HepG2 (cell line): Measurements from ENCODE around the gene IL1RAPL2. TPM values are rescaled to one million over a fixed set of nuclear protein-coding genes. Genes with fewer than 3 reads are reported as not detected.

ENCODE experiments used
- ATAC-seq: fragments of 200-7000 bp; cut with Tn5 transposase; 3 replicates; pipeline ENCODE4 v1.9.1; 2020; ENCODE audit warnings: mild to moderate bottlenecking, moderate library complexity
- BruUV-seq: library from RNA; stranded (reverse); fragments of 400-500 nt; replicated peaks from 2 replicates; lab custom pipeline; 2021; lab: Mats Ljungman, UMichigan
- CTCF ChIA-PET: fragments of 300-600 bp; formaldehyde crosslinking; extraction: SDS; loops from one replicate; lab custom pipeline; 2021; ENCODE audit warnings: low total read pairs, inconsistent platforms, low intra/inter-chr PET ratio; lab: Yijun Ruan, JAX
- POLR2A ChIA-PET: fragments of 350-600 bp; sonication (Branson Sonifier 250); formaldehyde crosslinking; loops from one replicate; lab custom pipeline; 2020; ENCODE audit warnings: antibody characterized with exemption, inconsistent platforms; lab: Yijun Ruan, JAX
- DNase-seq: peaks from one replicate; pipeline ENCODE4 v3.0.0-alpha.2; 2015; ENCODE audit warnings: low spot score
- FAIRE-seq: peaks from 3 replicates; lab custom pipeline; 2011; peaks lifted over from hg19 to GRCh38; lab: Jason Lieb, UNC
- H2AFZ ChIP-seq: one replicate; pipeline ENCODE4 v1.6.1; 2011; ENCODE audit warnings: low read length, inconsistent platforms
- H3K27ac ChIP-seq: fragments of 300-600 bp; 3 replicates; pipeline ENCODE4 v1.8.0; 2011; ENCODE audit warnings: mixed run types, mild to moderate bottlenecking, mixed read lengths, low read length, inconsistent platforms; ENCODE audit not compliant: insufficient read depth; ENCODE audit errors: extremely low read length
- H3K27me3 ChIP-seq, 2 experiments: fragments of 200-600 bp in 1 of 2; 2 replicates in 1 of 2; 3 replicates in 1 of 2; pipeline versions ENCODE4 v1.6.0 to v1.8.0; 2011; ENCODE audit warnings: low read length in 2 of 2, mild to moderate bottlenecking in 2 of 2, moderate library complexity in 2 of 2, inconsistent platforms in 1 of 2; ENCODE audit not compliant: insufficient read depth in 2 of 2, control insufficient read depth in 1 of 2
- H3K36me3 ChIP-seq, 2 experiments: fragments of 200-600 bp in 1 of 2; replicated peaks in 1 of 2; 2 replicates in 1 of 2; 3 replicates in 1 of 2; pipeline versions ENCODE4 v1.5.1 to v1.8.0; 2011; ENCODE audit warnings: low read length in 2 of 2, inconsistent platforms in 1 of 2; ENCODE audit not compliant: insufficient read depth in 2 of 2, control insufficient read depth in 1 of 2
- H3K4me1 ChIP-seq: 2 replicates; pipeline ENCODE4 v1.5.1; 2012; ENCODE audit warnings: low read length, inconsistent platforms; ENCODE audit not compliant: insufficient read depth
- H3K4me2 ChIP-seq: 2 replicates; pipeline ENCODE4 v1.6.0; 2011; ENCODE audit warnings: low read depth, low read length, inconsistent platforms
- H3K4me3 ChIP-seq, 3 experiments: fragments of 200-600 bp in 1 of 3; sonication (generic), shearing (Covaris generic) in 1 of 3; replicated peaks in 1 of 3; 2 replicates each; pipeline ENCODE4 v1.5.1; 2011 to 2016; ENCODE audit warnings: low read length in 3 of 3, inconsistent platforms in 2 of 3, low read depth in 2 of 3, mild to moderate bottlenecking in 2 of 3, control low read depth in 1 of 3, mixed read lengths in 1 of 3; ENCODE audit not compliant: insufficient read depth in 1 of 3
- H3K79me2 ChIP-seq: one replicate; pipeline ENCODE4 v1.6.1; 2011; ENCODE audit warnings: low read length, inconsistent platforms; ENCODE audit not compliant: insufficient read depth
- H3K9ac ChIP-seq: 2 replicates; pipeline ENCODE4 v1.6.0; 2011; ENCODE audit warnings: mild to moderate bottlenecking, low read depth, low read length, inconsistent platforms; ENCODE audit not compliant: insufficient read depth
- H3K9me3 ChIP-seq: 2 replicates; pipeline ENCODE4 v1.5.1; 2012; ENCODE audit warnings: mild to moderate bottlenecking, low read length
- H4K20me1 ChIP-seq: 2 replicates; pipeline ENCODE4 v1.6.0; 2011; ENCODE audit warnings: inconsistent platforms, mild to moderate bottlenecking, low read length, moderate library complexity; ENCODE audit not compliant: insufficient read depth
- DRAP1 ChIP-seq: IDR thresholded peaks from 2 replicates; pipeline ENCODE4 v1.6.1; 2016; ENCODE audit warnings: missing genetic modification reagents, missing compliant biosample characterization
- FOXJ3 ChIP-seq: sonication (generic); formaldehyde crosslinking; IDR thresholded peaks from 2 replicates; pipeline ENCODE4 v1.4.0; 2020; ENCODE audit warnings: missing genetic modification reagents, mild to moderate bottlenecking, borderline replicate concordance
- GTF3A ChIP-seq: sonication (generic); formaldehyde crosslinking; conservative IDR thresholded peaks from 2 replicates; pipeline ENCODE4 v1.4.0; 2020; ENCODE audit warnings: mild to moderate bottlenecking, missing genetic modification reagents
- HOMEZ ChIP-seq: IDR thresholded peaks from 2 replicates; pipeline ENCODE4 v1.6.1; 2016; ENCODE audit warnings: low read depth
- MAZ ChIP-seq, 2 experiments: sonication (generic) in 1 of 2; formaldehyde crosslinking in 1 of 2; IDR thresholded peaks; 2 replicates each; pipeline versions ENCODE4 v1.5.0 to v1.6.1; 2012 to 2020; ENCODE audit warnings: low read depth in 2 of 2, mild to moderate bottlenecking in 2 of 2, borderline replicate concordance in 1 of 2, improper control_type of control experiment in 1 of 2, low read length in 1 of 2, missing genetic modification reagents in 1 of 2, moderate library complexity in 1 of 2
- MEF2D ChIP-seq: sonication (generic); formaldehyde crosslinking; IDR thresholded peaks from 2 replicates; pipeline ENCODE4 v1.5.1; 2020; ENCODE audit warnings: mild to moderate bottlenecking, missing genetic modification reagents
- NCOR1 ChIP-seq: fragments of 200-600 bp; sonication (generic); IDR thresholded peaks from 2 replicates; pipeline ENCODE4 v1.7.0; 2017; ENCODE audit warnings: antibody characterized with exemption, low read length, borderline replicate concordance
- THAP8 ChIP-seq: sonication (generic); formaldehyde crosslinking; IDR thresholded peaks from 2 replicates; pipeline ENCODE4 v1.5.1; 2020; ENCODE audit warnings: missing genetic modification reagents, mild to moderate bottlenecking, borderline replicate concordance
- ZBTB14 ChIP-seq: sonication (generic); formaldehyde crosslinking; IDR thresholded peaks from 2 replicates; pipeline ENCODE4 v1.4.0; 2020; ENCODE audit warnings: missing genetic modification reagents
- ZNF30 ChIP-seq: sonication (generic); formaldehyde crosslinking; IDR thresholded peaks from 2 replicates; pipeline ENCODE4 v1.5.0; 2020; ENCODE audit warnings: mild to moderate bottlenecking, missing genetic modification reagents
- ZNF891 ChIP-seq: sonication (generic); formaldehyde crosslinking; IDR thresholded peaks from 2 replicates; pipeline ENCODE4 v1.5.0; 2020; ENCODE audit warnings: mild to moderate bottlenecking, missing genetic modification reagents
- ZUFSP ChIP-seq: sonication (generic); formaldehyde crosslinking; IDR thresholded peaks from 2 replicates; pipeline ENCODE4 v1.9.0; 2021; ENCODE audit warnings: missing genetic modification reagents, mild to moderate bottlenecking, borderline replicate concordance
- in situ Hi-C: cut with HindIII; loops from 2 replicates; pipeline ENCODE4 v1.10.0; 2017; ENCODE audit warnings: low pct_unique_long_range_greater_than_20kb; ENCODE audit not compliant: extremely low pct_ligation_motif_present
- intact Hi-C: fragments of 100-400 bp; cut with micrococcal nuclease; formaldehyde crosslinking; loops from one replicate; pipeline ENCODE4 v1.10.0; 2022; ENCODE audit not compliant: unreplicated experiment
- polyA plus RNA-seq, 8 experiments: library from polyadenylated mRNA; depleted of rRNA in 3 of 8; stranded (reverse) in 7 of 8; unstranded in 1 of 8; fragments of >200 nt; fragmentation: Illumina TruSeq in 4 of 8; extraction: Trizol in 4 of 8; gene quantifications; 2 replicates each; pipeline versions ENCODE4 v1.2.1 to v1.2.3, GENCODE V29; 2011 to 2016; ENCODE audit warnings: low read depth in 4 of 8, missing spikeins in 1 of 8, mixed read lengths in 1 of 8; ENCODE audit not compliant: insufficient read depth in 1 of 8
- total RNA-seq, 5 experiments: library from RNA; depleted of rRNA; stranded (reverse); fragments of >200 nt; fragmentation: Illumina TruSeq; extraction: Trizol; gene quantifications; 2 replicates each; pipeline ENCODE4 v1.2.3, GENCODE V29; 2016; ENCODE audit warnings: low read depth in 1 of 5

IL1RAPL2 gene
- total and polyA plus RNA-seq, 2 of the 13 experiments (the other 11 are each of a cell fraction or from before 2014, with no cell fraction given): not detected

- Histone ChIP-seq H4K20me1 (no peaks in the 10 kb centered on the region), H3K36me3 (no peaks in the 10 kb centered on the region), H3K27me3 (no peaks in the 10 kb centered on the region), H3K4me3 (no peak overlapping the region), H3K4me1 (no peaks in the 10 kb centered on the region), H3K27ac (no peak overlapping the region), H3K4me2 (no peak overlapping the region), H2AFZ (no peak overlapping the region), H3K79me2 (no peaks in the 10 kb centered on the region), H3K9me3 (no peaks in the 10 kb centered on the region), H3K9ac (no peak overlapping the region)
- intact Hi-C loops (no loop called here), in situ Hi-C loops (no loop called here)
- BruUV-seq: no TSS peak
- DNase-seq: no peak
- TF ChIP-seq DRAP1 (CRISPR knock-in tag): no peak
- CTCF ChIA-PET: no interaction called here
- no peak for FAIRE-seq
- ATAC-seq: no peak
- POLR2A ChIA-PET: no interaction called here
Measured at GRCh38 chrX:105126201-105126600, 560.2 kb downstream of the IL1RAPL2 start.

GRCh38 chrX:105134273-105134672, 568.3 kb downstream of the IL1RAPL2 start:
- Histone ChIP-seq H3K79me2 (no peaks in the 10 kb centered on the region), H3K4me1 (no peaks in the 10 kb centered on the region), H2AFZ (no peak overlapping the region), H3K36me3 (no peaks in the 10 kb centered on the region), H3K27ac (no peak overlapping the region), H4K20me1 (no peaks in the 10 kb centered on the region), H3K4me2 (no peak overlapping the region), H3K4me3 (no peak overlapping the region), H3K27me3 (no peaks in the 10 kb centered on the region), H3K9ac (no peak overlapping the region), H3K9me3 (no peaks in the 10 kb centered on the region)
- in situ Hi-C loops (no loop called here), intact Hi-C loops (no loop called here)
- DNase-seq: no peak
- no TSS peak for BruUV-seq
- ChIA-PET POLR2A (no interaction called here), CTCF (no interaction called here)
- TF ChIP-seq ZNF891 (CRISPR knock-in tag) (no peak), FOXJ3 (CRISPR knock-in tag) (no peak), ZUFSP (CRISPR knock-in tag) (no peak), HOMEZ (no peak), NCOR1 (no peak), GTF3A (CRISPR knock-in tag) (no peak), ZBTB14 (CRISPR knock-in tag) (no peak), MAZ (IDR thresholded peaks at IDR 0.05; ENCODE audit: borderline replicate concordance, low read depth, low read length) (no peak), MAZ (CRISPR knock-in tag; IDR thresholded peaks at IDR 0.05; ENCODE audit: low read depth) (no peak), THAP8 (no peak), MEF2D (CRISPR knock-in tag) (no peak), ZNF30 (CRISPR knock-in tag) (no peak)
- FAIRE-seq: no peak
- ATAC-seq: no peak
